HG02938 (cell line): ENCODE results near the gene NT5C.

Source experiments
- ATAC-seq: cut with Tn5 transposase; IDR thresholded peaks from one replicate; pipeline ENCODE4 v1.9.1; 2021; ENCODE audit warnings: mild to moderate bottlenecking, moderate library complexity; ENCODE audit not compliant: unreplicated experiment

NT5C gene

DNA sequence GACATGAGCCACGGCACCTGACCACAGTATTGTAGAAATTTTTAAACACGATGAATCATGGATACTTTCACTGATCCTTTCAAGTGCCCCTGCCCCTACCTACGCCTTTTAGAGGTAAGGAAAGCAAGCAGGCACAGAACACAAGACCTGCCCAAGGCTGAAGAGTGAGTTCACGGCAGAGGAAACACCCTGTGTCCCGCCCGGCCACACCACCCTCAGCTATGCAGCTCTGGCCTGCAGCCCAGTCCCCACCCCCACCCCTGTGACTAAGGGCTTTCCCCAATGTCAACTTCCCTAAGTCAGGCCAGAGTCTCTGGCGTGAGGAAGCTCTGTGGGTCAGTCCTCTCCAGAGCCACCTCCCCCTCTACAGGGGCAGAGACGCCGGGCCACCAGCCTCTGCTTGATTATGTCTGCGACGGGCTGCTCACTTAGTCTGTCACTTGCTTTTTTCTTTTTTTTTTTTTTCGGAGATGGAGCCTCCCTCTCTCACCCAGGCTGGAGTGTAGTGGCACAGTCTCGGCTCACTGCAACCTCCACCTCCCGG, 35.4 kb downstream of the NT5C start:
- ATAC-seq: no peak

DNA sequence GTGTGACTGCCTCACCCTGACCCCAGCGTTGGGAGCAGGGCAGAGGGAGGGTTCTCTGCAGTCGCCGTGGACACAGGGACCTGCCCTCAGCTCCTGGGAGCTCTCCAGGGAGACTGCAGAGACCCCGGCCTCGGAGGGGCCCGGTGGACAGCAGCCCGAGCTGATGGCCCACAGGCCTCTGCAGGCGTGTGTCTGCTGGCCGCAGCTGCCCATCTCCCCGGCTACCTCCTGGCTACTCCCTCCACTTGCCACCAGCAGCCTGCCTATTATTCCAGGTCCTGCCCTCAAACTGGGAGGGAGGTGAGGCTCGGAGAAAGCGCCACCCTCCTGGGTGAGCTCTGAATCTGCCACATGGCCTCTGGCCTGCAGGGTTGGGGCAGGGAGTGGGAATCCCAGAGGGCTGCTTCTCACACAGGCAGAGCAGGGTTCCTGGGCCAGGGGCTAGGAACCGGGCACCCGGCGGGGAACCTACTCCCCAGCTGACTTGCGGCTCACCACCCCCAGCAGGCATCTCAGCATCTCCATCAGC, 36.6 kb downstream of the NT5C start:
- ATAC-seq: no peak

DNA sequence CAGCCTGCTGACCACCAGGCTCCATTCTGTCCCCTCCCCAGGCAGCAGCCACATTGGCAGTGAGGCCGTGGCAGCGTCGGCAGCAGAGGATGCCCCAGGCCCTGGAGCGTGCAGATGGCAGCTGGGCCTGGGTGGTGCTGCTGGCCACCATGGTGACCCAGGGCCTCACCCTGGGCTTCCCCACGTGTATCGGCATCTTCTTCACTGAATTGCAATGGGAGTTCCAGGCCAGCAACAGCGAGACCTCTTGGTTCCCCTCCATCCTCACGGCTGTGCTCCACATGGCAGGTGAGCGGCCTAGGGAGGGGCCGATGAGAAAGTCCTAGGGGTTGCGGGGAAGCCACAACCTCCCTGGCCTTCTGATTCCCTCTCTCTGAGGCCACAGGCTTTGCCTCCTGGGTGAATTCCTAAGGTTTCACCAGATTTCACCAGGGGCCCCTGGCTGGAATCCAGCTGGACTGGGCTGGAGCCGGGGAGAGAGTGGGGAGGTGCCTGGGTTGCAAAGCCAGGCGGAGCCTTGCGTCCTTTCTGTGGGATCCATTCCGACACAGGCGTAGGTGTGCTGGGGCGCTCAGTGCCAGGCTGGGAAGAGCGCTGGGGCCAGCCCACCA, 37.9 kb downstream of the NT5C start:
- no peak for ATAC-seq

DNA sequence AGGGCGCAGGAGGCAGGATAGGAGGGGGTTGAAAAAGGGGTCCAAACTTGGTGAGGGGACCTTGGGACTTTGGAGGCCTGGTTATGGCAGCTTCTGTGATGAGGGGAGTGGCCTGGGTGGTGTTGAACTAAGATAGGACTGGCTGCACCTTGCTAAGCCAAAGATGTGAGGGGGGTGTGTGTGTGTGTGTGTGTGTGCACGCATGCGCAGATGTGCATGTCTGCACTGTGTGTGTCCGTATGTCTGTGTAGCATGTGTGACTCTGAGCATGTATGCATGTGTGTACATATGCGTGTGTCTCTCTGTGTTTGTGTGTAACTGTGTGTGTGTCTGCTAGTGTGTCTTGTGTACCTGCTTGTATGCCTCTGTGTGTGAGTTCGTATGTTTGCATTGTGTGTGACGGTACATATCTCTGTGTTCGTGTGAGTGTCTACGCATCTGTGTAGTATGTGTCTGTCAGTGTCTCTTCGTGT, 39.7 kb downstream of the NT5C start:
- no peak for ATAC-seq

DNA sequence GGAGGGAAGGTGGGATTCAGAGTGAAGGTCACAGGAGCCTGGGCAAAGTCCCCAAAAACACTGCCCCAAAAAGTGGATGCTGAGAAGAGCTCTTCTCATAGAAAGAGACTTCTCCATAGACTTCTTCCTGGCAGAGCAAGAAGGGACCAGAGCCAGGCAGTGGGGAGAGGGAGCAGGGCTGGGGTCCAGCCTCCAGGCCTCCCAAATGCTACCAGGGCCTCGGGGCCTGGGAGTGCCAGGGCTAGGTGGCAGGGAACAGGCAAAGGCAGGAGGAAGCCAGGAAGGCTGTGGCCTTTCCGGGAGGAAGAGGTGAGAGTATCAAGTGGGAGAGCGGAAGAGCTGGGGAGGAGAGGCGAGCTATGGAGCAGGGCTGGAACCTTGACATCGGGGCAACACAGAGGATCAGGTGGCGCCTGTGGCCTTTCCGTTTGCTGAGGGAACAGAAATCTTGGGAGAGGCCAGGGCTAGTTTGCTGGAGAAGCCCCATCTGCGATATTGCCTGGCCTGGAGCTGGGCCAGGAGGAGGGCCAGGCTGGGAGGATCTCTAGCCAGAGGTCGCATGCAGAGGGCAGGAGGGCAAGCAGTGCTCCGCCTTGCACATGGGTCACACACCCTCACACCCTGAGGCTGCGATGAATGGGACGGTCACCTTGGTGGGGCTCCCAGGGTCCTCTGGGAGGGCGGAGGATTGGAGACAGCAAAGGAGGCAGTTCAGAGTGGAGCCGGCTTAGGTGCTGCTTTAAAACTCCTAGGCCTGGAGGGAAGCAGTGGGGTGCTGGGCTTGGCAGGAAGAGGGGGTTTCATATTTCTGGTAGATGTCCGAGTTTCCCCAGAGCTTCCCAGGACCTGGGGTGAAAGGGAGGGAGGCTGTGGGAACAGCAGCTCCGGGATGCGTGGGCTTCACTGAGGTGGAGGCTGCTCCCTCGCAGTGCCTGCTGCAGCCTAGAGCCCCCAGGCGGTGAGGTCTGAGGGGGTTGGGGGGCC, 40.4 kb downstream of the NT5C start:
- no peak for ATAC-seq

DNA sequence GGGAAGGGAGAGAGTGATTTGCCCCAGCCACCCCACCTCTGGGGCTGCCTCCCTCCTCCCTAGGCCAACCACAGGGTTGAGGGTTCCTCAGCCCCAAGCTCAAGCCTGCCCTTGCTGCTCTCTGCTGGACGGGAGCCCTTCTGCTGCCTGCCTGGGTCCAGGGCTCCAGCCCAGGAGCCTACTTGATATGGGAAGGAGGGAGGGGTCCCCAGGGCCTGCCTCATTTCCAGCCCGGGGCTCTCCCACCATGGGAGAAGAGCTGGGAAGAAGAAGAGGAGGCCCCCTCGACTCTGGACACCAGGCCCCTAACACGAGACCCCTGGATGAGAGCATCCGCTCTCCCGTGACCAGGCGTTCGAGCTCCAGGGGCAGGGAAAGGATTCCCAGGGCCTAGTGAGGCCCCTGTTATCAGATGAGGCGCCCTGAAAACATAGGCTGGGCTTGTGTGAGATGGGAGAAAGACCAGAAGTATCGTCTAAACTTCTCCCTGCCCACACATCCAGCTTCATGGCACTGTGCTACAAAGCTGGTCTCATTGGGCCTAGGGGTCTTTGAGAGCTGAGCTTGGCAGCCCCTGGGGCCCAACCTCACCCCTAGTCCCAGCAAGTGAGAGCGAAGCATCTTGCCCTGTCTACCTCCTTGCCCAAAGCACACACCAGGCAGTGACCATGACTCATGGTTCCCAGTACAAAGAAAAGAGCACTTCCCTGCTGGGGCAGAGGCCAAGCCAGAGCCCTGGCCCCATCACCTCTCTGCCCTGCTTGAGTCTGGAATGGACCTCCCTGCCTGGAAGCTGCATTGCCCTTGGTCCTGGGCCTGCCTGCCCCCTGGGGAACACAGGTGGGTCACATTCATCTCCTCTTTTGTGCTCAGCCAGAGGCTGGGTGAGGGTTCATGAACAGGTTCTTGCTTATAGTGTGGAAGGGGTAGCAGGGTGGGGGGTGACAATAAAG, 42.8 kb downstream of the NT5C start:
- no peak for ATAC-seq

DNA sequence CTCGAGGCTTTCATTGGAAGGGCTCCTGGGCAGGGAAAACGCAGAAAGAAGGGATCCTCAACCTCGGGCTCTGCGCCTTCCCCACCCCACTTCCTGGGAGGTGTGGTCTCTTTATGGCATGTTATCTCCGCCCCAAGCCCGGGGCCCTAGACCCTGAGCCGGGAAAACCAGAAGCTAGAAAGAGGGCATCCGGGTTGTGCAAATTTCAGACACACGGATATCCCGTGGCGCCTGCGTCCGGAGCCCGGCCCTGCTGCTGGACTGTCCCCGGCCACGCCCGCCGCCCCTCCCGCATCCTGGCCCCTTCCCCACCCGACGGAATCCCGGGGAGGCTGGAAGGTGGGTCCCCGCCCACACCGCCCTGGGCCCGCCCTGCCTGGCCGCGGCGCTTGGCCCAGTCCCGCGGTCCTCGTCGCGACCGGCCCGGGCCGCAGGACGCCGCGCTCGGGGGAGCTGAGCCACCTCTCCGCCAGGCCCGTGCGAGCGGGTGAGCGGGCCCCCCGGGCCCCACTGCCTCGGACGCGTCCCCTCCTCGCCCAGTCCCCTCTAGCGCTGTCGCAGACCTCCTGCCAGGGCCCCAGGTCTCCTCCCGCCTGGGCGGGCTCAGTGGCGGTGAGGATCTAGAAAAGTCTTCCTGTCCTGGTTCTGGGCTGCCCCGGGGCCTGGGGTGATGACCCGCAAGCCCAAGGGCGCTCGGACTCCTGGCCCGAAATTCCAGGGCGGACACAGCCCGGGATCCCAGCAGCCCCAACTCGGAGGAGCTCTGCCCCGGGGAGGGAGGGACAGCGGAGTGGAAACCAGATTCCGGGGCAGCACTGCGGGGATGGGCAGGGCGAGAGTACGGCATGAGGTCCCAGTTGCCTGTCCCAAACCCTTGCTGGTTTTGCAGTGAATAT, 43.7 kb downstream of the NT5C start, which contains the start of gene SLC16A5:
Gene SLC16A5, plus strand, starts transcription at position 397 of the 896 bp plus-strand sequence. CDS start 5,683 bp downstream, outside the sequence.
- no peak for ATAC-seq

DNA sequence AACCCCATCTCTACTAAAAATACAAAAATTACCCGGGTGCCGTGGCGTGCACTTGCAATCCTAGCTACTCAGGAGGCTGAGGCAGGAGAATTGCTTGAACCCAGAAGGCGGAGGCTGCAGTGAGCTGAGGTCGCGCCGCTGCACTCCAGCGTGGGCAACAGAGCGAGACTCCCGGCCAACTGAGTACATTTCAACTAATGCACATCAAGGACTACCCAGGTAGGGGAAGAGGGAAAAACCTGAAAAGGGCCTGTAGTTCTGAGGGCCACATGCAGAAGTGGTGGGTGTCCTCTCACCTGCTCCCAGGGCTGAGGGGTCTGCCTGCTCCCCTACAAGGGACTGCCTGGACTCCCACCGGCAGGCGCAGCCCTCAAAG, 44.4 kb downstream of the NT5C start:
- ATAC-seq: no peak

DNA sequence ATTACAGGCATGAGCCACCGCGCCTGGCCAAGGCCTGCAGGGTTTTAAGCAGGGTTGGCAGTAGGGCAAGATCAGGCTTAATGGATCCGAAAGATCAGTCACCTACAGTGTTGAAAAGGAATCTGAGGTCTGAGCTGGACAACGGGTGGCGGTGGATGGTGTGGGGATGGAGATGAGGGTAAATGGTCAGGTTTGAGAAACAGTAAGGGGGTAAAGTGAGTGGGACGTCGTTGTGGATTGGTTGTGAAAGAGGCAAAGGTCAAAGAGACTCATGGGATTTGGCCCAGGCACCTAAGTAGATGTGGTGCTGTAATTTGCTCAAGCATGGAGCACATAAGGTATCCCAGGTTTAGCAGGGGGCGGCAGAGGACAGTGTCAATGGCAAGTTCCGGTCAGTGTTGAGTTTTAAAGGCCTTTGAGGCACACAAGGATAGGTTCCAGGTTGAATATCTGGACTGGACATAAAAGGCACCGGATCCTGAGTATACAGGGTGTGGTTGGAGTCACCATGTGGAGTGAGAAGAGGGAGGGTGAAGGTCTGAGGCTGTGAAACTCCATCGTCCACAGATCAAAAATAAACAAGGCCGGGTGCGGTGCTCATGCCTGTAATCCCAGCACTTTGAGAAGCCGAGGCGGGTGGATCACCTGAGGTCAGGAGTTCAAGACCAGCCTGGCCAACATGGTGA, 44.9 kb downstream of the NT5C start:
- no peak for ATAC-seq

DNA sequence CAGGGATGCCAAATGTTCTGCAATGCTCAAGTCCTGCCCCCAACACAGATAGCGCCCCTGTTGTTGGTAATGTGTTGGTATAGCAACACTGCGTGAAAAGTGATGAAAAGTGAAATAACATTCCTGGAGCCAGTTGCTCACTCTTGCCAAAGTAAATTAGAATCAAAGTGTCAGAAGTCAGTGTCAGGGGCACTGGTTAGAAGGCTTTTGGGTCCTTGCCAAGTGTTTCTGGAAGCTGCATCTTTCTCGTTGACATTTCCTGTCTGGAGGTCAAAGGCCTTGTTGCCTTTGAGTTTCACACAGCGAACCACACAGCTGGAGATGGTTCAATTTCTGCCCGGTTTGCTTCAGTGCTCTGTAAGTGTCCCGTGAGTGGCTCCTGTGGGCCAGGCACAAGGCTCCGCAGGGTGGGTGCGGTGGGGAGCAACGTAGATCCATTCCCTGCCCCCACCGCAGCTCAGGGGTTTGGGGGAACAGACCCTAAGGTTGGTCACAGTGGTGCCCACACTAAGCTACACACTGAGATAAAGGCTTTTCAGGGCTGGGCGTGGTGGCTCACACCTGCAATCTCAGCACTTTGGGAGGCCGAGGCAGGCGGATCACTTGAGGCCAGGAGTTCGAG, 47.4 kb downstream of the NT5C start:
- ATAC-seq: no peak

DNA sequence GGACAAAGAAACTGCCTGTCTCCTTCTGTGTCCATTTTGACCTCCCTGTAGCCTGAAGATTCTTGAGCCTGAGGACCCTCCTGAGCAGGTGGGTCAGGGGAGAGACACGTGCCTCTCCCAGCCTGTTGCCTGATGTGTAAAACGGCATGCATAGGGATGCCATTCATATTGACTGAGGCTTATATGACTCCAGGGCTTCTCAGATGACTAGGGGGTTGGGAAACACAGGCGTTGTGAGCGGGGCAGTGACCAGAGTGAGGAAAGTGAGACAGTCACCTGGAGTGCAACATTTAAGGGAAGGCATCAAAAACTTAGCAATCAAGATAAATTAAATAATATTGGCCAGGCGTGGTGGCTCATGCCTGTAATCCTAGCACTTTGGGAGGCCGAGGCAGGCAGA, 48.9 kb downstream of the NT5C start:
- no peak for ATAC-seq

DNA sequence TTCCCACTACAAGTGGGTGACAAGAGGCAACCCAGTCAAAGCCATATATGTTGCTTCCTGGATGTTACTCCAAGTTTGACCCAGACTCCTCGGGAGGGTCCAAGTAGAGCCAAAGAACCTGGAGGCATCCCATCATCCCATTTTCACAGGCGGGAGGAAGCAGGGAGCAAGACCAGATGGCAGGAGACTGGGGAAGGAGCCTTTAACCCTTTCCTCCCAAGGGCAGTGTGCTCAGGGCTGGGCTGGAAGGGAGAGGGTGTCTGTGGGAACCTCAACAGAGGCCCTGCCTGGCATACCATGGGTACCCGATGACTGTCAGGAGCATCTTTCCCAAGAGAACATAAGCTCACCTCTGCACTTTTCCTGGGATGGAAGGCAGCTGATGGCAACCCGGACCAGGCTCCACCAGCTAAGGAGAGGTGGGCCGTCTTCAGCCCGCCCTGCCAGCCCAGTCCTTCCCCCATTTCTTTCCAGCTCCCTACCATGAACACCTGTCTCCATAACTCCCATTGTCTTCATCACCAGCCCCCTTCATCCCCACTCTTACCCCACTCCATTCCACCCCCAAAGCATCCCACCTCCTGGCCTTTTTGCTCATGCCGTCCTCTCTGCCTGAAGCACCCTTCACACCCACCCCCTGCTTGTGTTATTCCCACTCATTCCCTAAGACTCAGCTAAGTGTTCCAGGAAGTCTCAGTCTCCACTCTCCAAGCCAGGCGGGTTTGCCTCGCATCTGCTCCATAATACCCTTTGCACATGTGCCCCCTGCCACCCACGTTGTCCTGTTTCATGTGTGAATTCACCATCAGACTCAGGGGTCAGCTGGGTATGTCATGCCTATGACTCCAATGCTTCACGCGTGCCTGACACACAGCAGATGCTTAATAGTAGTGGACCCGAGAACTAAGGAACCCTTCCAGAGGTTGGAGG, 49.7 kb downstream of the NT5C start:
- no peak for ATAC-seq
